Uterus (tissue), 4 donors: ENCODE results near the gene MUC22. TPM values are rescaled to one million over a fixed set of nuclear protein-coding genes. Genes with fewer than 3 reads are reported as not detected.
"Not testable (repeated sequence)": the region's sequence is repeated elsewhere in the genome, so short reads cannot be mapped to it uniquely, and the experiment has no call there.

Experiments
- DNase-seq, 2 donors: peaks; one replicate each; pipeline ENCODE4 v3.0.0-alpha.2; 2019 to 2020
- H3K27ac ChIP-seq, 2 donors: fragments of 200-600 bp; sonication (generic); 1 replicate in 1 of 2; 2 replicates in 1 of 2; pipeline ENCODE4 v1.5.1; 2016 to 2018
- H3K27me3 ChIP-seq, 2 donors: fragments of 200-600 bp; sonication (generic); one replicate each; pipeline ENCODE4 v1.5.1; 2018 to 2019; ENCODE audit warnings: control low read depth in 1 of 2
- H3K36me3 ChIP-seq, 2 donors: fragments of 200-600 bp; sonication (generic); one replicate each; pipeline ENCODE4 v1.5.1; 2019; ENCODE audit warnings: control low read depth in 1 of 2
- H3K4me1 ChIP-seq, 2 donors: fragments of 200-600 bp; sonication (generic); one replicate each; pipeline ENCODE4 v1.5.1; 2018 to 2019; ENCODE audit warnings: control low read depth in 1 of 2
- H3K4me3 ChIP-seq, 2 donors: fragments of 200-600 bp; sonication (generic); 1 replicate in 1 of 2; 2 replicates in 1 of 2; pipeline ENCODE4 v1.5.1; 2018 to 2019; ENCODE audit warnings: mild to moderate bottlenecking in 1 of 2
- H3K9me3 ChIP-seq, 2 donors: fragments of 200-600 bp; sonication (generic); one replicate each; pipeline ENCODE4 v1.5.1; 2019; ENCODE audit warnings: control low read depth in 1 of 2
- CTCF ChIP-seq, 4 experiments: fragments of 200-600 bp in 2 of 4; fragments of 450-650 bp in 2 of 4; sonication (generic) in 2 of 4; IDR thresholded peaks; one replicate each; pipeline ENCODE4 v1.5.1; 2016 to 2019; ENCODE audit warnings: antibody characterized with exemption in 4 of 4, mild to moderate bottlenecking in 2 of 4, moderate library complexity in 1 of 4
- POLR2A ChIP-seq, 2 donors: fragments of 450-650 bp; IDR thresholded peaks; one replicate each; pipeline ENCODE4 v1.6.1; 2016; ENCODE audit warnings: antibody characterized with exemption in 2 of 2, mild to moderate bottlenecking in 1 of 2, moderate library complexity in 1 of 2
- intact Hi-C: fragments of 100-400 bp; cut with DNase I; formaldehyde crosslinking; loops from one replicate; pipeline ENCODE4 v1.15.1; 2023; ENCODE audit warnings: low total_unique reads
- total RNA-seq, 4 donors: library from RNA; depleted of rRNA in 3 of 4; stranded (reverse); fragments of >200 nt in 3 of 4; gene quantifications; one replicate each; pipeline versions ENCODE4 v1.1.0 to v1.2.4, GENCODE V29; 2014 to 2023
- donor health status: DM: yes; HTN: yes; CAD: no.

The MUC22 gene
- total RNA-seq, 4 donors from 2014 or later, result not detected

- intact Hi-C loops, result no loop called here
- Histone ChIP-seq H3K36me3 (no peaks in the 10 kb centered on the region), H3K9me3 (peaks cover 0 to 3% of the 10 kb centered on the region in 2 donors), H3K27ac (no peak overlapping the region), H3K27me3 (no peaks in the 10 kb centered on the region), H3K4me3 (no peak overlapping the region), H3K4me1 (no peaks in the 10 kb centered on the region)
- TF ChIP-seq POLR2A (IDR thresholded peaks at IDR 0.05) (no peak), CTCF (IDR thresholded peaks at IDR 0.05) (no peak)
- no peak for DNase-seq
These were observed 879 bp downstream of the MUC22 start for GRCh38 chr6:31011153-31011552.

DNA sequence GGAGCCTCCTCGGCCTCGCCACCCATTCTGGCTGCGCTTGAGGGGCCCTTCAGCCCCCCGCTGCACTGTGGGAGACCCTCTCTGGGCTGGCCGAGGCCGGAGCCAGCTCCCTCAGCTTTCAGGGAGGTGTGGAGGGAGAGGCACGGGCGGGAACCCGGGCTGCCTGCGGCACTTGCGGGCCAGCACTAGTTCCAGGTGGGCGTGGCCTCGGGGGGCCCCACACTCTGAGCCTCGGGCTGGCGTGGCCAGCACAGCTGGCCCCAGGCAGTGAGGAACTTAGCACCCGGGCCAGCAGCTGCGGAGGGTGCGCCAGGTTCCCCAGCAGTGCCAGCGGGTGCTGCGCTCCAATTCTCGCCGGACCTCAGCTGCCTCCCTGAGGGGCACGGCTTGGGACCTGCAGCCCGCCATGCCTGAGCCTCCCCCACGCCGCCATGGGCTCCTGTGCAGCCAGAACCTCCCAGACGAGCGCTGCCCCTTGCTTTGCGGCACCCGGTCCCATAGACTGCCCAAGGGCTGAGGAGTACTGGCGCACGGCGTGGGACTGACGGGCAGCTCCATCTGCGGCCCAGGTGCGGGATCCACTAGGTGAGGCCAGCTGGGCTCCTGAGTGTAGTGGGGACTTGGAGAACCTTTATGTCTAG is 6.5 kb downstream of the MUC22 start:
- intact Hi-C loops, result no loop called here
- Histone ChIP-seq H3K36me3 (no peaks in the 10 kb centered on the region), H3K9me3 (peaks cover 0 to 3% of the 10 kb centered on the region in 2 donors), H3K27ac (no peak overlapping the region), H3K4me1 (no peaks in the 10 kb centered on the region), H3K4me3 (no peak overlapping the region), H3K27me3 (no peaks in the 10 kb centered on the region)
- TF ChIP-seq POLR2A (IDR thresholded peaks at IDR 0.05), result no peak
- TF ChIP-seq CTCF (IDR thresholded peaks at IDR 0.05), result no peak
- DNase-seq, result no peak

DNA sequence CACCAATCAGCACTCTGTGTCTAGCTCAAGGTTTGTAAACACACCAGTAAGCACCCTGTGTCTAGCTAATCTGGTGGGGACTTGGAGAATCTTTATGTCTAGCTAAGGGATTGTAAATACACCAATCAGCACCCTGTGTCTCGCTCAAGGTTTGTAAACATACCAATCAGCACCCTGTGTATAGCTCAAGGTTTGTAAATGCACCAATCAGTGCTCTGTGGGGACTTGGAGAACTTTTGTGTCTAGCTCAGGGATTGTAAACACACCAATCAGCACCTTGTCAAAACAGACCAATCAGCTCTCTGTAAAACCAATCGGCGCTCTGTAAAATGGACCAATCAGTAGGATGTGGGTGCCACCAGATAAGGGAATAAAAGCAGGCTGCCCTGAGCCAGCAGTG is 7.2 kb downstream of the MUC22 start:
- H3K4me3 ChIP-seq, H3K4me1 ChIP-seq, H3K27ac ChIP-seq, H3K27me3 ChIP-seq, intact Hi-C loops, H3K36me3 ChIP-seq, DNase-seq, H3K9me3 ChIP-seq: not testable (repeated sequence)

DNA sequence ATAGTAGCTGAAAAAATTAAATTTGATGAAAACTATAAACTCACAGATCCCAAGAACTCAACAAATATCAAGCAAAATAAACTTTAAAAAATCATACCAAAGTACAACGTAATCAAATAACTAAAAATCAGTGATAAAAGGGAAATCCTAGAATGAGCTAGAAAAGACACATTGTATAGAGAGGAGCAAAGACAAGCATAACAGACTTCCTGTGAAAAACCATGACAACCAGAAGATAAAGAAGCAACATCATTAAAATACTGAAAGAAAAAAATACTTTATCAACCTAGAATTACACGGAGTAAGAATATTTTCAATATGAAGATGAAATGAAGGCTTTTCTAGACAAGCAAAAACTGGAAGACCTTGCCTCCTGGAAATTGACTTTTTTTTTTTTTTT is 9.8 kb downstream of the MUC22 start:
- intact Hi-C loops, result no loop called here
- TF ChIP-seq CTCF (IDR thresholded peaks at IDR 0.05) (no peak), POLR2A (IDR thresholded peaks at IDR 0.05) (no peak)
- H3K4me1 ChIP-seq, result no peaks in the 10 kb centered on the region
- H3K9me3 ChIP-seq, result peaks cover 0 to 3% of the 10 kb centered on the region in 2 donors
- no peak overlapping the region for H3K27ac ChIP-seq
- no peak overlapping the region for H3K4me3 ChIP-seq
- H3K27me3 ChIP-seq, result no peaks in the 10 kb centered on the region
- no peaks in the 10 kb centered on the region for H3K36me3 ChIP-seq
- DNase-seq, result no peak

- H3K27me3 ChIP-seq, H3K36me3 ChIP-seq, H3K4me3 ChIP-seq, intact Hi-C loops, H3K4me1 ChIP-seq, H3K9me3 ChIP-seq, H3K27ac ChIP-seq, DNase-seq: not testable (repeated sequence)
These were observed 10.5 kb downstream of the MUC22 start for GRCh38 chr6:31020631-31021255.

GRCh38 chr6:31021705-31022531 is 11.6 kb downstream of the MUC22 start:
- H3K27me3 ChIP-seq, H3K4me3 ChIP-seq, H3K4me1 ChIP-seq, H3K36me3 ChIP-seq, H3K9me3 ChIP-seq, DNase-seq, H3K27ac ChIP-seq, intact Hi-C loops: not testable (repeated sequence)
